HCT116 (cell line): ENCODE results near the gene NPTX1.

ENCODE experiments used
- CEBPB ChIP-seq: IDR thresholded peaks from 2 replicates; pipeline ENCODE4 v1.6.1; 2012; ENCODE audit warnings: low read depth
- FOSL1 ChIP-seq: IDR thresholded peaks from 2 replicates; pipeline ENCODE4 v1.6.1; 2012; ENCODE audit warnings: low read depth
- POLR2A ChIP-seq: IDR thresholded peaks from 2 replicates; pipeline ENCODE4 v1.7.0; 2011; ENCODE audit warnings: borderline replicate concordance; ENCODE audit not compliant: insufficient read depth, insufficient read length; ENCODE audit errors: extremely low read depth
- REST ChIP-seq: IDR thresholded peaks from 2 replicates; pipeline ENCODE4 v1.6.1; 2012; ENCODE audit warnings: low read depth
- ZBTB33 ChIP-seq: IDR thresholded peaks from 2 replicates; pipeline ENCODE4 v1.6.1; 2011; ENCODE audit warnings: mild to moderate bottlenecking, low read length, moderate library complexity; ENCODE audit not compliant: insufficient replicate concordance; ENCODE audit errors: extremely low read depth
- ZFX ChIP-seq: fragments of 450-650 bp; IDR thresholded peaks from 2 replicates; pipeline ENCODE4 v1.6.1; 2017
- TF ChIP-seq, protein P1 (sequence below), 3 experiments: fragments of 200-600 bp in 1 of 3; sonication (generic) in 1 of 3; IDR thresholded peaks in 2 of 3; conservative IDR thresholded peaks in 1 of 3; 2 replicates each; pipeline ENCODE4 v1.5.1; 2012 to 2017; ENCODE audit warnings: low read depth in 2 of 3, low read length in 2 of 3, antibody characterized with exemption in 1 of 3, borderline replicate concordance in 1 of 3, control low read depth in 1 of 3, mild to moderate bottlenecking in 1 of 3, mixed read lengths in 1 of 3, mixed run types in 1 of 3, moderate library complexity in 1 of 3; ENCODE audit not compliant: insufficient read depth in 1 of 3

DNA sequence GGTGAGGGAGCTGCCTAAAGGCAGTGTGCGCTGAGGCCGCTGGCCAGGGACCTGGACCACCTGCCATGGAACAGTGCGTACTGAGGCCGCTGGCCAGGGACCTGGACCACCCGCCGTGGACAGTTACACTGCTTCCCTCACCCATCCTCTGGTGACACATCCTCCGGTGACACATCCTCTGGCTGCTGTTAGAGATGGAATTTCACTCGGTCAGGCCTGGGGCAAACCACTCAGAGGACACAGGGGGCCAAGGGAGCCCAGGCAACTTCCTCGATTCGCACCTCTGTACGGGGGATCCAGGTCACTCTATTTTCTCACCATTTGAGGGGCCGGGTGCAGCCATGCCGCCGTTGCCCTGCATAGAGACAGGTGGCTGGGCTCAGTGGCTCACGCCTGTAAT, 35.8 kb upstream of the NPTX1 start:
- TF ChIP-seq, protein P1, sequence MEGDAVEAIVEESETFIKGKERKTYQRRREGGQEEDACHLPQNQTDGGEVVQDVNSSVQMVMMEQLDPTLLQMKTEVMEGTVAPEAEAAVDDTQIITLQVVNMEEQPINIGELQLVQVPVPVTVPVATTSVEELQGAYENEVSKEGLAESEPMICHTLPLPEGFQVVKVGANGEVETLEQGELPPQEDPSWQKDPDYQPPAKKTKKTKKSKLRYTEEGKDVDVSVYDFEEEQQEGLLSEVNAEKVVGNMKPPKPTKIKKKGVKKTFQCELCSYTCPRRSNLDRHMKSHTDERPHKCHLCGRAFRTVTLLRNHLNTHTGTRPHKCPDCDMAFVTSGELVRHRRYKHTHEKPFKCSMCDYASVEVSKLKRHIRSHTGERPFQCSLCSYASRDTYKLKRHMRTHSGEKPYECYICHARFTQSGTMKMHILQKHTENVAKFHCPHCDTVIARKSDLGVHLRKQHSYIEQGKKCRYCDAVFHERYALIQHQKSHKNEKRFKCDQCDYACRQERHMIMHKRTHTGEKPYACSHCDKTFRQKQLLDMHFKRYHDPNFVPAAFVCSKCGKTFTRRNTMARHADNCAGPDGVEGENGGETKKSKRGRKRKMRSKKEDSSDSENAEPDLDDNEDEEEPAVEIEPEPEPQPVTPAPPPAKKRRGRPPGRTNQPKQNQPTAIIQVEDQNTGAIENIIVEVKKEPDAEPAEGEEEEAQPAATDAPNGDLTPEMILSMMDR (IDR thresholded peaks at IDR 0.05 in 2 of 3, conservative IDR thresholded peaks at IDR 0.05 in 1 of 3; ENCODE audit: borderline replicate concordance in 1 of 3, insufficient read depth in 1 of 3, low read depth in 2 of 3, low read length in 2 of 3) = no peak
- TF ChIP-seq CEBPB (no peak), POLR2A (no peak), FOSL1 (no peak), REST (no peak), ZBTB33 (no peak), ZFX (no peak)
